Hepatic stellate cell (primary cell): ENCODE measurements around the gene LRRFIP1.
A peak's percentile ranks its signal among the peaks of the same experiment; 100 is the strongest.
"Not testable (repeated sequence)": the region's sequence is repeated elsewhere in the genome, so short reads cannot be mapped to it uniquely, and the experiment has no call there.

ENCODE experiments used
- DNase-seq: peaks from one replicate; pipeline ENCODE4 v3.0.0; 2011; ENCODE audit warnings: low spot score

LRRFIP1 gene

GRCh38 chr2:237779521-237779920 lies 152.1 kb downstream of the LRRFIP1 start:
- DNase-seq = no peak

DNA sequence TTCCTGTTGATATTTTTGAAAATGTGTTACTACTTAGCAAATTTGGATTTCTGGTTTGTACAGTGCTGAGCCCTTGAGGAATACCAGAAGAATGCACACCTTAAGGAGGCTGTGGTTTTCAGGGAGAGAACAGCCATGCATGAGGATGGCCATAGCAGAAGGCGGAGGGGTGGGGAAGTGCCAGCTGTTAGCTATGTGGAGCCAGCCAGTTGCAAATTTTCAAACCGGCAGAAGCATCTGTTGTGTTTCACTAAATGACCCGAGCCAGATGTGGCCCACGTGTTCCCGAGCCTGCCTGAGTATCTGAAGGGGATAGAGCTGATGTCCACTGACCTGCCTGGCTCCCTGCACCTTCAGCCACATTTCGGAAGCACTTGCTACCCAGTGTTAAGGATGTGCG lies 154.8 kb downstream of the LRRFIP1 start:
- DNase-seq = no peak

DNA sequence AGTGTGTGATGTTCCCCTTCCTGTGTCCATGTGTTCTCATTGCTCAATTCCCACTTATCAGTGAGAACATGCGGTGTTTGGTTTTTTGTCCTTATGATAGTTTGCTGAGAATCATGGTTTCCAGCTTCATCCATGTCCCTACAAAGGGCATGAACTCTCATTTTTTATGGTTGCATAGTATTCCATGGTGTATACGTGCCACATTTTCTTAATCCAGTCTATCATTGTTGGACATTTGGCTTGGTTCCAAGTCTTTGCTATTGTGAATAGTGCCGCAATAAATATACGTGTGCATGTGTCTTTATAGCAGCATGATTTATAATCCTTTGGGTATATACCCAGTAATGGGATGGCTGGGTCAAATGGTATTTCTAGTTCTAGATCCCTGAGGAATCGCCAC lies 156.3 kb downstream of the LRRFIP1 start:
- DNase-seq = not testable (repeated sequence)

DNA sequence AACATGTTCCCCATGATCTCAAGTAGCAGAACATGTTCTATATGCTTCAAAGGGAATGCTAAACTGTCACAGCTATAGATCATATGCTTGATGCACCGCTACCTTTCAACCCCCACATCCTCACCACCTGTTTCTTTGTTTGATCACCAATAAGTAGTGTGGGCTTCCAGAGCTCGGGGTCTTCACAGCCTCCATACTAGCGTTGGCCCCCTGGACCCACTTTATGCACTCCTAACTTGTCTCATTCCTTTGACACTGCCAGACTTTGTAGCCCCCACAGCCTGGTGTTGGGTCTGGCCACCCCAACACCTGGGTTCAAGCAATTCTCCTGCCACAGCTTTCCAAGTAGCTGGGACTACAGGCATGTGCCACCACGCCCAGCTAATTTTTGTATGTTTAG lies 159.5 kb downstream of the LRRFIP1 start:
- no peak for DNase-seq

DNA sequence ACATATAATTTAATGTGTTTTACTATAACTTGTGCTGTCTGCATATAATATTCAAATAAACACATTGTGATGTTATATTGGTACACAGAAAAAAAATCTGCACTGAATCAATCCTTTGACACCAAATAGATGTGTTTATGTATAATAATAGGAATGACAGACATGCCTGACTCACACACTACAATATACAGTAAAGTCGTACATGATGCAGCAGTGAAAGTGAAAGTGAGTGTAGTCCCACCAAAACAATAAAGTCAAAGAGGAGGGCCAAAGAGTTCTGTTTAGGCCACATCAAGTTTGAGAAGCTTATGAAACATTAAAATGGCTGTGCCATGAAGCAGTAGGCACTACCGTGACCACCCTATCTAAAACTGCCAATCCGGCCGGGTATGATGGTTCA lies 163.0 kb downstream of the LRRFIP1 start:
- peak; percentile 42 for DNase-seq

- DNase-seq = no peak
Measured at GRCh38 chr2:237791977-237792727, 164.8 kb downstream of the LRRFIP1 start.

DNA sequence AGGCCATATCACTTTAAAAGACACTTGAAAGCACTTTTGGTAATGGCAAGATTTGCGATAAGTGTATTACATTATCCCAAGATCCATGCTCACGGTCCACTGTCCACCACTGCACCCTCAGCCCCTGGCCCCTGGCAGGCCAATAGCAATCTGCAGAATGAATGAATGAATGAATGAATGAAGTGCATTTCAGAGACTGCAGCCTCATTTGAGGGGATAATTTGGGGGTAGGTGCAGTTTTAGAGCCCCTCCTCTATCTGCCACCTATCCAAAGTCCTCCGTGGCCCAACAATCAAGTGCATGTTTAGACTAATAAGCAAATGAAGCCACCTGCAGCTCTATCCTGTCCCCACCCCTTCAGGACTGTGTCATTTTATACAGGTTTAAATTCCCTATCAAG lies 169.9 kb downstream of the LRRFIP1 start:
- no peak for DNase-seq

DNA sequence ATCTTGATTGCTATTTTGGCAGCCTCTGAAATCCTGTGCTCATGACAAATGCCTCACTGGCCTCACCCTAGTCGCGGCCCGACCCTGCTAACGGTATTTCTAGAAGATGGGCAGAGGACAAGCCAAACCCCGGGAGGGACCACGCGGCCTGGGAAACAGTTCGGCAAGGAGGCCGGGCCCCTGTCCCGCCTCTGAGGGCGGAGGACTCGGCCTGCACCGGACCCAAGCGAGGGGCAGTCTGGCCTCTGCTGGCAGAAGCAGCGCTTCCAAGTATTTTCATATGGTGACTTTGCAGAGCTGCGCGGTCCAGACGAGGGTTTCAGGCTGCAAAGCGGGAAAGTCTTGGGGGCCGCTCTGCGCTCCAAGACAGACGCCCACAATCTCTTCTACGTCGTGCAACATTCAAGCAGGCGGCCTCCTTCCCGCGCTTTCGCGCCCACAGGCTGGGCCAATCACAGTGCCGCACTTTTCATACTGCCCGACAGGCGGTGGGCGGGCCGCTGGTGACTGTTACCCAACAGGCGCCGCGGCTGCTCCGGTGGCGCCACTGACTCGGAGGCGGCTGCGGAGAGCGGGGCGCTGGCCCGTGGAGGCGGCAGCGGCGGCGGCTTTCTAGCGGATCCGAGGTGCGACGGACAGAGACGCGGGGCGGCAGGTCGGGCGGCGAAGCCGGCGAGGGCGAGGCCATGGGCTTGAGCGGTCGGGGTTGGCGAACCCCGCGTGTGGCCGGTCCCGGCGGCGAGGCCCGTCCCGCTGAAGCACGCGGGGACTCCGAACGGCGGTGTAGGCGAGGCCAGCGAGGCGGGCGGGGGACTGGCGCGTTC lies 171.1 kb downstream of the LRRFIP1 start, which contains the start of gene RBM44:
Gene RBM44, plus strand, starts transcription at position 544 of the 824 bp plus-strand sequence. CDS start 14,831 bp downstream, outside the sequence.
- DNase-seq = no peak

- DNase-seq = no peak
Measured at GRCh38 chr2:237799060-237799428, 171.7 kb downstream of the LRRFIP1 start.

- no peak for DNase-seq
Measured at GRCh38 chr2:237801466-237801865, 174.1 kb downstream of the LRRFIP1 start.

DNA sequence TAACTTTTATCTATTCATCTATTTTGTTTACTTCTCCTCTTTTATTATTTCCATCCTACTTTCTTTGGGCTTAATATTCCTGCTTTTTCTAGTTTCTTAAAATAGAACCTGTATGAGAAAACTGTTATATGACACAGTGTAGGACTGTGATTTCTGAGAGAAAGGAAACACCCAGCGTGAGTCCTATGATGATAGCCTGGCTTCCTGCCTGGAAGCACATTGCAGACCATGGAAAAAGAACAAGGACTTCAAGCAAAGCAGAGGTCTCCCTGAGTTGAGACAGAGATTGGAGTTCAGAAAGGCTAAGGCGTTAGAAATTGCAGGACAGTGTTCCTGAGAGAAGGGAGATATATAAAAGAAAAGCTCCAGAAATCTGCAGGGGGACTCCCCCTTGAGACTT lies 178.9 kb downstream of the LRRFIP1 start:
- DNase-seq = no peak

GRCh38 chr2:237815637-237816036 lies 188.2 kb downstream of the LRRFIP1 start:
- DNase-seq = no peak

DNA sequence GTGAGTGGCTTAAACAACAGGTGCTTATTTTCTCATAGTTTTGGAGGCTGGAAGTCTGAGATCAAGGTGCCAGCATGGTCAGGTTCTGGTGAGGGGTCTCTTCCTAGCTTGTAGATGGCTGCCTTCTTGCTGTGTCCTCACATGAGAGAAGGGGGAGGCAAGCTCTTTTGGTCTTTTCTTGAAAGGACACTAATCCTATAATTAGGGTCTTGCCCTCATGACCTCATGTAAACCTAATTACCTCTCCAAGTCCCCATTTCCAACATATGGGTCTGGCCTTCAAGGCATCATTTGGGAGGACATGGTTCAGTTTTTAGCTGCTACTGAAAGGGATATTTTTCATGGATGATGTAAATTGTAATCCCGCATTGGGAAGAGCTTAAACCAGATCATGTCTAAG lies 189.1 kb downstream of the LRRFIP1 start:
- DNase-seq = no peak

GRCh38 chr2:237818066-237818473 lies 190.7 kb downstream of the LRRFIP1 start:
- DNase-seq = no peak

DNA sequence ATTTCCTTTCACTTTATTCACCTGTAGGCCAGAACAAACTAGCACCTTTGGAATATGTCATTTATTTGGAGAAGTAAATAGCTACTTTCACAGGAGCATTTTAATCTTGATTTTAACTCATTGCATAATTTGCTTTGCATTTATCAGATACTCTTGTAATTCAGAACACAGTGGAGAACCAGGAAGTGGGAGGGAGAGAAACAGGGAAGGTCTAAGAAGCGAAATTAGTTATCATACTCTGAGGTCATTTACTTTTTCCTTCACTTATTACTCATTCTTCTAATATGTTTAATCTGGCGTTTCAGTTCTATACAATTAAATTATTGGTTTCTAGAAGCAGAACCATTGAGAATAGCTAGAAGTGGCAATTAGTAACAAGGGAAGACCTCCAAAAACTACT lies 191.8 kb downstream of the LRRFIP1 start:
- no peak for DNase-seq

- no peak for DNase-seq
Measured at GRCh38 chr2:237820421-237820820, 193.0 kb downstream of the LRRFIP1 start.

- DNase-seq = no peak
Measured at GRCh38 chr2:237823544-237823943, 196.2 kb downstream of the LRRFIP1 start.

GRCh38 chr2:237824085-237824484 lies 196.7 kb downstream of the LRRFIP1 start:
- DNase-seq = no peak

DNA sequence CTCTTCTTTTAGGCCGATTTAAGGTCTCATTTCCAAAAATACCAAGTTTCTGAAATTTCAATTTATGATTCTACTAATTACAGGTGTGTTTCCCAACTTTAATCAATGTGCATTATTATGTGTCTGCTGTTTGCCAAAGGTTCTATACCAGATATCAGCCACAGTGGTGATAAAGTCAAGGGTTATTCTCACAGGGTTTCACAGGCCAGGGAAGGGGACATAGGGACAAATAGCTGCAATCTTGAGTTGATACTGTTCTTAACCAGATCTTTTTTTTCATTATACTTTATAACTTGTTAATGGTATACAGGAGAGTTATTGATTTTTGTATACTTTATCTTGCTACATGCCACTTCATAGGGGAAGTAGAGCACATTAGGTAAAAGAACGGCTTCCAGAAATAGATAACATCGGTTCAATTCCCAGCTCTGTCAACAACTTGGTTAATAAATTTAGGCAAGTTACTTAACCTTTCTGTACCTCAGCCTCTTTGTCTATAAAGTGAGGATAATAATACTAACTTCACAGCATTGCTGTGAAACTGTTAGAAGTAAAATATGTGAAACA lies 200.1 kb downstream of the LRRFIP1 start:
- DNase-seq = no peak
